CD4-positive, alpha-beta T cell treated with Interleukin-17A for 1 hour (primary cell): Measurements from ENCODE around the gene DDIT4.
A peak's percentile ranks its signal among the peaks of the same experiment; 100 is the strongest.
"Not testable (repeated sequence)": the region's sequence is repeated elsewhere in the genome, so short reads cannot be mapped to it uniquely, and the experiment has no call there.

Experiments used
- DNase-seq: peaks from one replicate; pipeline ENCODE4 v3.0.0-alpha.2; 2020

Gene DDIT4

GRCh38 chr10:72297281-72297804, 23.6 kb downstream of the DDIT4 start:
- peak; percentile 97 for DNase-seq

GRCh38 chr10:72297805-72298591, 24.3 kb downstream of the DDIT4 start:
- peak; percentile 94 for DNase-seq

GRCh38 chr10:72298592-72299519, 25.1 kb downstream of the DDIT4 start:
- DNase-seq, result no peak

- no peak for DNase-seq
Measured at GRCh38 chr10:72303424-72304128, 29.9 kb downstream of the DDIT4 start.

GRCh38 chr10:72306215-72306760, 32.6 kb downstream of the DDIT4 start:
- DNase-seq, result no peak

- not testable (repeated sequence) for DNase-seq
Measured at GRCh38 chr10:72307711-72308110, 34.0 kb downstream of the DDIT4 start.

GRCh38 chr10:72308320-72308987, 34.7 kb downstream of the DDIT4 start:
- DNase-seq, result no peak

GRCh38 chr10:72309290-72310240, 35.8 kb downstream of the DDIT4 start:
- no peak for DNase-seq

- no peak for DNase-seq
Measured at GRCh38 chr10:72310241-72310633, 36.5 kb downstream of the DDIT4 start.

- DNase-seq, result no peak
Measured at GRCh38 chr10:72310636-72311035, 36.9 kb downstream of the DDIT4 start.

- no peak for DNase-seq
Measured at GRCh38 chr10:72311667-72312066, 37.9 kb downstream of the DDIT4 start.

- no peak for DNase-seq
Measured at GRCh38 chr10:72312865-72313391, 39.2 kb downstream of the DDIT4 start.

- DNase-seq, result no peak
Measured at GRCh38 chr10:72314263-72314662, 40.5 kb downstream of the DDIT4 start.

GRCh38 chr10:72315054-72315453, 41.3 kb downstream of the DDIT4 start:
- no peak for DNase-seq

- DNase-seq, result no peak
Measured at GRCh38 chr10:72315611-72316385, 42.1 kb downstream of the DDIT4 start.

- DNase-seq, result no peak
Measured at GRCh38 chr10:72316386-72316700, 42.6 kb downstream of the DDIT4 start.

GRCh38 chr10:72316748-72317435, 43.2 kb downstream of the DDIT4 start:
- DNase-seq, result peak; percentile 61

GRCh38 chr10:72318418-72319262, 44.9 kb downstream of the DDIT4 start:
- DNase-seq, result no peak
